Fibroblast of lung (primary cell): ENCODE results near the gene MIOX. TPM values are rescaled to one million over a fixed set of nuclear protein-coding genes. Genes with fewer than 3 reads are reported as not detected.
"Not testable (repeated sequence)": the region's sequence is repeated elsewhere in the genome, so short reads cannot be mapped to it uniquely, and the experiment has no call there.

ENCODE experiments used
- DNase-seq, 2 donors: peaks; one replicate each; pipeline versions ENCODE4 v3.0.0 to v3.0.0-alpha.2; 2010; ENCODE audit warnings: low read depth in 2 of 2
- H2AFZ ChIP-seq: 2 replicates; pipeline ENCODE4 v1.5.1; 2012; ENCODE audit warnings: low read length, control low read depth, inconsistent platforms
- H3K27ac ChIP-seq: 2 replicates; pipeline ENCODE4 v1.5.1; 2011; ENCODE audit warnings: low read length, control low read depth; ENCODE audit not compliant: insufficient read depth
- H3K27me3 ChIP-seq: 2 replicates; pipeline ENCODE4 v1.5.1; 2011; ENCODE audit warnings: mild to moderate bottlenecking, low read length; ENCODE audit not compliant: control insufficient read depth, insufficient read depth
- H3K36me3 ChIP-seq: 2 replicates; pipeline ENCODE4 v1.5.1; 2011; ENCODE audit warnings: low read length; ENCODE audit not compliant: control insufficient read depth, insufficient read depth
- H3K4me1 ChIP-seq: 2 replicates; pipeline ENCODE4 v1.5.1; 2011; ENCODE audit warnings: low read length; ENCODE audit not compliant: control insufficient read depth, insufficient read depth; ENCODE audit errors: extremely low read depth
- H3K4me2 ChIP-seq: 2 replicates; pipeline ENCODE4 v1.5.1; 2011; ENCODE audit warnings: low read length, control low read depth; ENCODE audit not compliant: insufficient read depth; ENCODE audit errors: extremely low read depth
- H3K4me3 ChIP-seq, 4 experiments: fragments of 200-600 bp in 1 of 4; sonication (generic) in 1 of 4; replicated peaks in 1 of 4; 2 replicates each; pipeline ENCODE4 v1.5.1; 2011 to 2016; ENCODE audit warnings: low read length in 4 of 4, low read depth in 3 of 4, mild to moderate bottlenecking in 3 of 4, control low read depth in 2 of 4, inconsistent platforms in 1 of 4, mixed read lengths in 1 of 4; ENCODE audit not compliant: insufficient read depth in 1 of 4; ENCODE audit errors: control extremely low read depth in 1 of 4
- H3K79me2 ChIP-seq: 2 replicates; pipeline ENCODE4 v1.5.1; 2012; ENCODE audit warnings: mild to moderate bottlenecking, low read length, inconsistent platforms; ENCODE audit not compliant: control insufficient read depth, insufficient read depth
- H3K9ac ChIP-seq: 2 replicates; pipeline ENCODE4 v1.5.1; 2011; ENCODE audit warnings: mild to moderate bottlenecking, low read length, control low read depth; ENCODE audit not compliant: insufficient read depth
- H3K9me3 ChIP-seq: 2 replicates; pipeline ENCODE4 v1.5.1; 2012; ENCODE audit warnings: low read depth, low read length; ENCODE audit not compliant: control insufficient read depth, insufficient read depth
- H4K20me1 ChIP-seq: 2 replicates; pipeline ENCODE4 v1.5.1; 2011; ENCODE audit warnings: low read length; ENCODE audit not compliant: control insufficient read depth, insufficient read depth; ENCODE audit errors: extremely low read depth
- CTCF ChIP-seq, 2 donors: IDR thresholded peaks in 1 of 2; conservative IDR thresholded peaks in 1 of 2; 1 replicate in 1 of 2; 2 replicates in 1 of 2; pipeline ENCODE4 v1.5.1; 2011 to 2012; ENCODE audit warnings: low read length in 2 of 2, control low read depth in 1 of 2, inconsistent platforms in 1 of 2, low read depth in 1 of 2, mild to moderate bottlenecking in 1 of 2
- EZH2 ChIP-seq: IDR thresholded peaks from 2 replicates; pipeline ENCODE4 v1.5.1; 2012; ENCODE audit warnings: low read length, control low read depth, mild to moderate bottlenecking; ENCODE audit errors: missing control alignments
- polyA plus RNA-seq, 2 donors: library from polyadenylated mRNA; depleted of rRNA in 1 of 2; stranded (reverse) in 1 of 2; unstranded in 1 of 2; fragments of >200 nt; gene quantifications; 2 replicates each; pipeline ENCODE4 v1.2.1, GENCODE V29; 2011 to 2012; ENCODE audit warnings: missing spikeins in 1 of 2
- total RNA-seq: library from RNA; depleted of rRNA; stranded (reverse); fragments of >200 nt; gene quantifications from 2 replicates; pipeline ENCODE4 v1.2.1, GENCODE V29; 2014

Gene MIOX
- total and polyA plus RNA-seq, 2 donors (not counting 1 experiment from before 2014, with no cell fraction given), result 0.06 to 0.17 TPM

GRCh38 chr22:50518606-50519005 is 31.9 kb downstream of the MIOX start:
- Histone ChIP-seq H2AFZ (no peak overlapping the region), H3K27me3 (no peaks in the 10 kb centered on the region), H3K79me2 (peaks cover 22% of the 10 kb centered on the region), H3K4me2 (no peak overlapping the region), H3K4me3 (no peak overlapping the region), H3K27ac (no peak overlapping the region), H3K4me1 (no peaks in the 10 kb centered on the region), H3K9ac (no peak overlapping the region), H3K9me3 (no peaks in the 10 kb centered on the region), H3K36me3 (peaks cover 18% of the 10 kb centered on the region), H4K20me1 (no peaks in the 10 kb centered on the region)
- DNase-seq, result no peak
- TF ChIP-seq EZH2 (no peak), CTCF (conservative IDR thresholded peaks at IDR 0.05 in 1 of 2, IDR thresholded peaks at IDR 0.05 in 1 of 2; ENCODE audit: low read depth in 1 of 2, low read length in 2 of 2) (no peak)

GRCh38 chr22:50519151-50519550 is 32.5 kb downstream of the MIOX start:
- Histone ChIP-seq H3K27ac (no peak overlapping the region), H3K9me3 (no peaks in the 10 kb centered on the region), H3K4me2 (no peak overlapping the region), H2AFZ (no peak overlapping the region), H3K27me3 (no peaks in the 10 kb centered on the region), H3K9ac (no peak overlapping the region), H3K4me1 (peaks cover 2% of the 10 kb centered on the region), H4K20me1 (no peaks in the 10 kb centered on the region), H3K4me3 (no peak overlapping the region), H3K36me3 (peaks cover 23% of the 10 kb centered on the region), H3K79me2 (peaks cover 27% of the 10 kb centered on the region)
- TF ChIP-seq EZH2 (no peak), CTCF (conservative IDR thresholded peaks at IDR 0.05 in 1 of 2, IDR thresholded peaks at IDR 0.05 in 1 of 2; ENCODE audit: low read depth in 1 of 2, low read length in 2 of 2) (no peak)
- DNase-seq, result no peak

GRCh38 chr22:50520184-50520583 is 33.5 kb downstream of the MIOX start:
- not testable (repeated sequence) for H3K4me1 ChIP-seq, H3K4me2 ChIP-seq, DNase-seq, H3K9me3 ChIP-seq, H2AFZ ChIP-seq, H3K27ac ChIP-seq, H3K27me3 ChIP-seq, H3K9ac ChIP-seq, H3K4me3 ChIP-seq, H4K20me1 ChIP-seq
- peaks cover 23% of the 10 kb centered on the region for H3K36me3 ChIP-seq
- peaks cover 25% of the 10 kb centered on the region for H3K79me2 ChIP-seq
